GM12878 (cell line): Measurements from ENCODE around the gene LSM14B. TPM values are rescaled to one million over a fixed set of nuclear protein-coding genes. Genes with fewer than 3 reads are reported as not detected.
A peak's percentile ranks its signal among the peaks of the same experiment; 100 is the strongest.

Source experiments
- CBX3 ChIP-seq: fragments of 200-600 bp; sonication (generic); IDR thresholded peaks from 2 replicates; pipeline ENCODE4 v1.6.1; 2016; ENCODE audit warnings: low read depth, borderline replicate concordance
- CEBPZ ChIP-seq: fragments of 150-350 bp; IDR thresholded peaks from 2 replicates; pipeline ENCODE4 v1.6.1; 2016; ENCODE audit warnings: low read depth, low read length
- CHD4 ChIP-seq: fragments of 200-600 bp; sonication (generic); IDR thresholded peaks from 2 replicates; pipeline ENCODE4 v1.6.1; 2016; ENCODE audit warnings: mild to moderate bottlenecking
- ESRRA ChIP-seq: IDR thresholded peaks from 2 replicates; pipeline ENCODE4 v1.6.1; 2012; ENCODE audit warnings: mild to moderate bottlenecking, low read length, improper control_type of control experiment
- FOXM1 ChIP-seq: IDR thresholded peaks from 2 replicates; pipeline ENCODE4 v1.6.1; 2012; ENCODE audit warnings: low read depth, mild to moderate bottlenecking, inconsistent platforms, low read length, moderate library complexity
- GABPA ChIP-seq: IDR thresholded peaks from 2 replicates; pipeline ENCODE4 v1.6.1; 2014; ENCODE audit warnings: antibody characterized with exemption, low read depth, mild to moderate bottlenecking, inconsistent platforms
- HDAC2 ChIP-seq: fragments of 200-600 bp; sonication (generic); IDR thresholded peaks from 2 replicates; pipeline ENCODE4 v1.6.1; 2017
- IRF5 ChIP-seq: fragments of 450-650 bp; IDR thresholded peaks from 2 replicates; pipeline ENCODE4 v1.6.1; 2017; ENCODE audit warnings: borderline replicate concordance
- MLLT1 ChIP-seq: fragments of 450-650 bp; IDR thresholded peaks from 2 replicates; pipeline ENCODE4 v1.6.1; 2016; ENCODE audit warnings: mild to moderate bottlenecking
- MTA3 ChIP-seq: IDR thresholded peaks from 2 replicates; pipeline ENCODE4 v1.6.1; 2012; ENCODE audit warnings: low read length, inconsistent platforms, borderline replicate concordance
- MXI1 ChIP-seq: fragments of 150-350 bp; IDR thresholded peaks from 2 replicates; pipeline ENCODE4 v1.6.1; 2011; ENCODE audit warnings: low read depth, mild to moderate bottlenecking, inconsistent platforms, low read length, improper control_type of control experiment
- NFYB ChIP-seq: IDR thresholded peaks from 2 replicates; pipeline ENCODE4 v1.6.1; 2011; ENCODE audit warnings: low read depth, mild to moderate bottlenecking, low read length, improper control_type of control experiment, moderate library complexity; ENCODE audit not compliant: insufficient read depth
- NR2C1 ChIP-seq: fragments of 450-650 bp; IDR thresholded peaks from 2 replicates; pipeline ENCODE4 v1.6.1; 2017; ENCODE audit warnings: antibody characterized with exemption, mild to moderate bottlenecking, moderate library complexity
- NR2F1 ChIP-seq: fragments of 450-650 bp; conservative IDR thresholded peaks from 2 replicates; pipeline ENCODE4 v1.6.1; 2017; ENCODE audit warnings: mild to moderate bottlenecking
- PBX3 ChIP-seq: IDR thresholded peaks from 2 replicates; pipeline ENCODE4 v1.6.1; 2011; ENCODE audit warnings: mild to moderate bottlenecking, low read depth, low read length, moderate library complexity; ENCODE audit not compliant: insufficient replicate concordance
- POLR2A ChIP-seq: IDR thresholded peaks from 2 replicates; pipeline ENCODE4 v1.6.1; 2011; ENCODE audit warnings: low read depth, mild to moderate bottlenecking, low read length
- POU2F2 ChIP-seq: IDR thresholded peaks from 3 replicates; pipeline ENCODE4 v1.6.1; 2011; ENCODE audit warnings: low read depth, mild to moderate bottlenecking, low read length, borderline replicate concordance
- RB1 ChIP-seq: fragments of 450-650 bp; formaldehyde crosslinking; IDR thresholded peaks from 2 replicates; pipeline ENCODE4 v1.6.1; 2017; ENCODE audit warnings: mild to moderate bottlenecking, borderline replicate concordance
- RELA ChIP-seq: fragments of 450-650 bp; IDR thresholded peaks from 2 replicates; pipeline ENCODE4 v1.8.0; 2014; ENCODE audit warnings: borderline replicate concordance; ENCODE audit not compliant: partially characterized antibody
- SMC3 ChIP-seq: IDR thresholded peaks from 2 replicates; pipeline ENCODE4 v1.6.1; 2011; ENCODE audit warnings: low read length, improper control_type of control experiment, borderline replicate concordance
- SREBF1 ChIP-seq: IDR thresholded peaks from 2 replicates; pipeline ENCODE4 v1.6.1; 2012; ENCODE audit warnings: mild to moderate bottlenecking, low read length
- SUPT20H ChIP-seq: IDR thresholded peaks from 2 replicates; pipeline ENCODE4 v1.6.1; 2011; ENCODE audit warnings: low read depth, mild to moderate bottlenecking, low read length, moderate library complexity, borderline replicate concordance; ENCODE audit not compliant: control insufficient read depth
- TCF3 ChIP-seq: IDR thresholded peaks from 2 replicates; pipeline ENCODE4 v1.6.1; 2012; ENCODE audit warnings: low read depth, mild to moderate bottlenecking, low read length, borderline replicate concordance; ENCODE audit not compliant: insufficient read depth
- USF1 ChIP-seq: IDR thresholded peaks from 2 replicates; pipeline ENCODE4 v1.6.1; 2011; ENCODE audit warnings: borderline replicate concordance, low read depth, mild to moderate bottlenecking, moderate library complexity, mixed read lengths, low read length; ENCODE audit not compliant: insufficient read depth; ENCODE audit errors: extremely low read length
- WRNIP1 ChIP-seq: IDR thresholded peaks from 2 replicates; pipeline ENCODE4 v1.6.1; 2011; ENCODE audit warnings: low read depth, low read length, improper control_type of control experiment, borderline replicate concordance
- polyA plus RNA-seq, 11 experiments: library from polyadenylated mRNA; depleted of rRNA in 4 of 11; unstranded in 6 of 11; stranded (reverse) in 5 of 11; fragments of >200 nt; fragmentation: Nextera tagmentation in 4 of 11; fragmentation: Illumina TruSeq in 1 of 11; extraction: Ambion mirVana in 4 of 11; extraction: Trizol in 1 of 11; gene quantifications; 1 replicate in 1 of 11; 2 replicates in 10 of 11; pipeline versions ENCODE4 v1.2.1 to v1.2.3, GENCODE V29; 2011 to 2016; ENCODE audit warnings: inconsistent platforms in 2 of 11, missing spikeins in 2 of 11, low read depth in 1 of 11
- total RNA-seq, 4 experiments: library from RNA; depleted of rRNA in 3 of 4; stranded (reverse); fragments of >200 nt in 3 of 4; fragmentation: Illumina TruSeq in 1 of 4; extraction: Trizol in 1 of 4; gene quantifications; 2 replicates each; pipeline versions ENCODE4 v1.2.1 to v1.2.3, GENCODE V29; 2013 to 2021

The LSM14B gene
- total and polyA plus RNA-seq, 10 of the 15 experiments (the other 5 are each of a cell fraction or from before 2014, with no cell fraction given): 0.56 to 34.3 (median 15.6) TPM

- TF ChIP-seq GABPA (no peak), MXI1 (no peak), USF1 (no peak), WRNIP1 (no peak), FOXM1 (no peak), RELA (no peak), NR2F1 (peak; percentile 45; the same call in 1 of the 2 replicates), CEBPZ (no peak), MTA3 (no peak), POLR2A (no peak), SREBF1 (no peak), SUPT20H (no peak), IRF5 (no peak), TCF3 (no peak), RB1 (no peak), MLLT1 (no peak), ESRRA (no peak), POU2F2 (no peak), NR2C1 (no peak), SMC3 (no peak), CHD4 (no peak), HDAC2 (no peak), PBX3 (no peak), CBX3 (no peak), NFYB (no peak)
These were observed 37.6 kb downstream of the LSM14B start (continued) for GRCh38 chr20:62159839-62160238.
